Thyroid gland (tissue), 4 donors: ENCODE data around the gene FAM240A.

Experiments
- CTCF ChIP-seq, 6 experiments: fragments of 200-600 bp in 3 of 6; fragments of 450-650 bp in 3 of 6; sonication (generic) in 3 of 6; IDR thresholded peaks; one replicate each; pipeline ENCODE4 v1.5.1; 2016 to 2019; ENCODE audit warnings: antibody characterized with exemption in 6 of 6, mild to moderate bottlenecking in 2 of 6, inconsistent platforms in 1 of 6, moderate library complexity in 1 of 6
- POLR2A ChIP-seq, 2 donors: fragments of 450-650 bp; IDR thresholded peaks; one replicate each; pipeline ENCODE4 v1.6.1; 2017; ENCODE audit warnings: antibody characterized with exemption in 2 of 2, mild to moderate bottlenecking in 2 of 2, moderate library complexity in 1 of 2

GRCh38 chr3:46565077-46565476 lies 47.2 kb upstream of the FAM240A start:
- TF ChIP-seq CTCF (IDR thresholded peaks at IDR 0.05) (no peak), POLR2A (IDR thresholded peaks at IDR 0.05) (no peak)
